Panc1 (cell line): Measurements from ENCODE around the gene GPRC5B. TPM values are rescaled to one million over a fixed set of nuclear protein-coding genes. Genes with fewer than 3 reads are reported as not detected.

Experiments
- ATAC-seq: fragments of 200-7000 bp; cut with Tn5 transposase; 2 replicates; pipeline ENCODE4 v1.9.1; 2020; ENCODE audit warnings: mild to moderate bottlenecking, moderate library complexity
- BruUV-seq: library from RNA; stranded (reverse); fragments of 400-500 nt; replicated peaks from 2 replicates; lab custom pipeline; 2021; lab: Mats Ljungman, UMichigan
- CTCF ChIA-PET: fragments of 300-600 bp; sonication (Branson Sonifier 250); formaldehyde crosslinking; loops from one replicate; lab custom pipeline; 2022; ENCODE audit warnings: antibody characterized with exemption; lab: Charles Lee
- POLR2A ChIA-PET: fragments of 300-600 bp; sonication (Branson Sonifier 250); formaldehyde crosslinking; loops from one replicate; lab custom pipeline; 2022; ENCODE audit warnings: antibody characterized with exemption; lab: Charles Lee
- DNase-seq: peaks from one replicate; pipeline ENCODE4 v3.0.0-alpha.2; 2010; ENCODE audit warnings: low read depth, low spot score
- H3K27ac ChIP-seq: 2 replicates; pipeline ENCODE4 v1.5.1; 2011; ENCODE audit warnings: mild to moderate bottlenecking, low read length, inconsistent platforms
- H3K27me3 ChIP-seq: fragments of 200-500 bp; sonication (Bioruptor generic); 2 replicates; pipeline ENCODE4 v1.6.0; 2014; ENCODE audit warnings: low read length, inconsistent platforms; ENCODE audit not compliant: control insufficient read depth, insufficient read depth
- H3K36me3 ChIP-seq: fragments of 200-500 bp; sonication (Bioruptor generic); 2 replicates; pipeline ENCODE4 v1.5.1; 2014; ENCODE audit warnings: inconsistent platforms, mild to moderate bottlenecking, low read length, moderate library complexity; ENCODE audit not compliant: control insufficient read depth, insufficient read depth
- H3K4me1 ChIP-seq: 2 replicates; pipeline ENCODE4 v1.5.1; 2011; ENCODE audit warnings: inconsistent platforms, mild to moderate bottlenecking, low read length, moderate library complexity; ENCODE audit not compliant: control insufficient read depth, insufficient read depth
- H3K4me3 ChIP-seq, 2 experiments: 2 replicates each; pipeline ENCODE4 v1.5.1; 2011 to 2012; ENCODE audit warnings: low read depth in 2 of 2, low read length in 2 of 2, mild to moderate bottlenecking in 2 of 2, inconsistent platforms in 1 of 2, moderate library complexity in 1 of 2
- H3K9me3 ChIP-seq: fragments of 200-500 bp; sonication (Bioruptor generic); 2 replicates; pipeline ENCODE4 v1.5.1; 2014; ENCODE audit warnings: low read depth, mild to moderate bottlenecking, inconsistent platforms, low read length, moderate library complexity; ENCODE audit not compliant: control insufficient read depth, insufficient read depth
- CTCF ChIP-seq: fragments of 450-650 bp; IDR thresholded peaks from 2 replicates; pipeline ENCODE4 v1.5.1; 2017; ENCODE audit warnings: mild to moderate bottlenecking
- POLR2AphosphoS5 ChIP-seq: IDR thresholded peaks from 2 replicates; pipeline ENCODE4 v1.6.1; 2012; ENCODE audit warnings: mild to moderate bottlenecking, low read depth, low read length, moderate library complexity
- REST ChIP-seq, 2 experiments: IDR thresholded peaks; 2 replicates each; pipeline ENCODE4 v1.6.1; 2011 to 2012; ENCODE audit warnings: low read depth in 2 of 2, control low read depth in 1 of 2, low read length in 1 of 2, mild to moderate bottlenecking in 1 of 2, moderate library complexity in 1 of 2; ENCODE audit not compliant: insufficient read depth in 1 of 2
- SIN3A ChIP-seq: IDR thresholded peaks from 2 replicates; pipeline ENCODE4 v1.6.1; 2012; ENCODE audit warnings: low read depth, mild to moderate bottlenecking, low read length, moderate library complexity, borderline replicate concordance; ENCODE audit not compliant: insufficient read depth
- TCF7L2 ChIP-seq: IDR thresholded peaks from 2 replicates; pipeline ENCODE4 v1.6.1; 2011; ENCODE audit warnings: mild to moderate bottlenecking, low read depth, low read length, inconsistent platforms
- in situ Hi-C: cut with HindIII; loops from 2 replicates; pipeline ENCODE4 v1.10.0; 2016; ENCODE audit warnings: low sequenced_read_pairs, low pct_unique_long_range_greater_than_20kb
- intact Hi-C: fragments of 100-400 bp; cut with micrococcal nuclease; formaldehyde crosslinking; loops from one replicate; pipeline ENCODE4 v1.10.0; 2022; ENCODE audit not compliant: unreplicated experiment
- total RNA-seq: library from RNA; stranded (reverse); gene quantifications from one replicate; pipeline ENCODE4 v1.2.1, GENCODE V29; 2021; ENCODE audit not compliant: unreplicated experiment

Gene GPRC5B
- total RNA-seq, 1 experiment from 2014 or later = 10.4 TPM

GRCh38 chr16:19859166-19859565, 25.5 kb downstream of the GPRC5B start:
- in situ Hi-C loops (no loop called here), intact Hi-C loops (no loop called here)
- no peak for DNase-seq
- Histone ChIP-seq H3K4me3 (no peak overlapping the region), H3K36me3 (no peaks in the 10 kb centered on the region), H3K4me1 (no peaks in the 10 kb centered on the region), H3K27me3 (no peaks in the 10 kb centered on the region), H3K27ac (no peak overlapping the region), H3K9me3 (no peaks in the 10 kb centered on the region)
- no peak for TF ChIP-seq POLR2AphosphoS5
- no peak for TF ChIP-seq TCF7L2
- TF ChIP-seq REST (IDR thresholded peaks at IDR 0.05; ENCODE audit: insufficient read depth in 1 of 2, low read depth in 2 of 2, low read length in 1 of 2) = no peak
- ChIA-PET POLR2A (no interaction called here), CTCF (no interaction called here)
- BruUV-seq = no TSS peak
- ATAC-seq = no peak

GRCh38 chr16:19858340-19859018, 26.2 kb downstream of the GPRC5B start:
- POLR2A ChIA-PET = no interaction called here
- H3K4me1 ChIP-seq = no peaks in the 10 kb centered on the region
- ATAC-seq (no peak), DNase-seq (no peak)
- in situ Hi-C loops (no loop called here), intact Hi-C loops (no loop called here)
- H3K4me3 ChIP-seq = no peak overlapping the region
- H3K36me3 ChIP-seq = no peaks in the 10 kb centered on the region
- H3K9me3 ChIP-seq = no peaks in the 10 kb centered on the region
- BruUV-seq = no TSS peak
- no peak overlapping the region for H3K27ac ChIP-seq
- no peak for TF ChIP-seq SIN3A
- TF ChIP-seq REST (IDR thresholded peaks at IDR 0.05; ENCODE audit: insufficient read depth in 1 of 2, low read depth in 2 of 2, low read length in 1 of 2) = no peak
- TF ChIP-seq POLR2AphosphoS5 = no peak
- no peak for TF ChIP-seq TCF7L2
- no peak for TF ChIP-seq CTCF
- CTCF ChIA-PET = no interaction called here
- no peaks in the 10 kb centered on the region for H3K27me3 ChIP-seq
